Uterus (tissue), 2 donors: ENCODE data around the gene PIK3R6.

Source experiments
- CTCF ChIP-seq, 4 experiments: fragments of 200-600 bp in 2 of 4; fragments of 450-650 bp in 2 of 4; sonication (generic) in 2 of 4; IDR thresholded peaks; one replicate each; pipeline ENCODE4 v1.5.1; 2016 to 2019; ENCODE audit warnings: antibody characterized with exemption in 4 of 4, mild to moderate bottlenecking in 2 of 4, moderate library complexity in 1 of 4
- POLR2A ChIP-seq, 2 donors: fragments of 450-650 bp; IDR thresholded peaks; one replicate each; pipeline ENCODE4 v1.6.1; 2016; ENCODE audit warnings: antibody characterized with exemption in 2 of 2, mild to moderate bottlenecking in 1 of 2, moderate library complexity in 1 of 2

DNA sequence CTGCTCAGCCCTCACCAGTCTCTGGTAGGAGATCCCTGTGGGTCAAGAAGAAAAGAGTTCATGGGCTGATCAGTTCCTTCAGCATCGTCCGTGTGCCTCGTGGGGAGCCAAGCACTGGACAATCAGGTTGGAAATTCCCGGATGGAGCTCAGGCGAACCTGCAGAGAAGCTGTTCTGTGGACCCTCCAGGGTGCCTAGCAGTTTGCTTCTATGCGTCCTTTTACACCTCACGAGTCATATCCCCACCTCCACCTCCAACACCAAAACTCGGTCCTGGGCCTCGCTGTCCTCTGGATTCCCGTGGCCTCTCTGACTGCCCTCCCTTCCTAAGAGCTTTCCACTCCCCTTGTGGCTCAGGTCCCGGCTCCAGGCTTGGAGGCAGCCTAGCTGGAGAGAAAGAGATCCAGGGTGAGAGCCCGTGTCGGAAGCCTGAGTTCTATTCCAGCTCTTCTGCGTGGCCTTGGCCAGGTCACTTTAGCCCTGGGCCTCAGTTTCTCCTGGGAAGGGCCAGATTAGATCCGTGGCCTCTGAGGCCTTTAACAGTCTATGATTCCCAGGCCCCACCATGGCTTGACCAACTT lies 26.2 kb upstream of the PIK3R6 start:
- TF ChIP-seq POLR2A (IDR thresholded peaks at IDR 0.05) (no peak), CTCF (IDR thresholded peaks at IDR 0.05) (no peak)
